Natural killer cell treated with Interleukin-12 subunit alpha and Interleukin-12 subunit beta and Interleukin-15 and Interleukin-18, amount 100 ng/mL, for 72 hours (primary cell): ENCODE measurements around the gene TUBB. TPM values are rescaled to one million over a fixed set of nuclear protein-coding genes. Genes with fewer than 3 reads are reported as not detected.
"Not testable (repeated sequence)": the region's sequence is repeated elsewhere in the genome, so short reads cannot be mapped to it uniquely, and the experiment has no call there.

Experiments used
- ATAC-seq, 2 donors: fragments of 150-1000 bp; cut with Tn5 transposase in 1 of 2; sonication (Bioruptor Pico), chemical (Tn5 transposase) in 1 of 2; 2 replicates each; pipeline ENCODE4 v1.10.0; 2021
- DNase-seq: peaks from one replicate; pipeline ENCODE4 v3.0.0; 2022; ENCODE audit warnings: low spot score
- H3K27ac Mint-ChIP-seq, 2 donors: 1 replicate in 1 of 2; 2 replicates in 1 of 2; pipeline ENCODE4 v1.8.0; 2022; ENCODE audit warnings: mixed read lengths in 2 of 2, mild to moderate bottlenecking in 1 of 2, moderate library complexity in 1 of 2
- H3K27me3 Mint-ChIP-seq, 2 donors: 1 replicate in 1 of 2; 2 replicates in 1 of 2; pipeline ENCODE4 v1.8.0; 2022; ENCODE audit warnings: mixed read lengths in 2 of 2
- H3K36me3 Mint-ChIP-seq: one replicate; pipeline ENCODE4 v1.8.0; 2022; ENCODE audit warnings: mixed read lengths
- H3K4me1 Mint-ChIP-seq, 2 donors: 1 replicate in 1 of 2; 2 replicates in 1 of 2; pipeline ENCODE4 v1.8.0; 2022; ENCODE audit warnings: low read depth in 2 of 2, mixed read lengths in 2 of 2, mild to moderate bottlenecking in 1 of 2
- H3K4me3 Mint-ChIP-seq: one replicate; pipeline ENCODE4 v1.8.0; 2022; ENCODE audit warnings: mixed read lengths
- H3K9me3 Mint-ChIP-seq: 2 replicates; pipeline ENCODE4 v1.8.0; 2022; ENCODE audit warnings: mixed read lengths
- total RNA-seq, 2 donors: library from RNA; stranded (reverse); gene quantifications; one replicate each; pipeline ENCODE4 v1.2.3, GENCODE V29; 2022

Gene TUBB
- total RNA-seq, 2 donors from 2014 or later = 938 to 1,043 TPM

GRCh38 chr6:30696432-30696831 lies 23.7 kb upstream of the TUBB start:
- Mint-ChIP-seq H3K27me3 (no peaks in the 10 kb centered on the region), H3K9me3 (no peaks in the 10 kb centered on the region), H3K4me1 (no peaks in the 10 kb centered on the region), H3K4me3 (no peak overlapping the region), H3K36me3 (no peaks in the 10 kb centered on the region), H3K27ac (no peak overlapping the region)
- no peak for ATAC-seq
- no peak for DNase-seq

- Mint-ChIP-seq H3K9me3 (no peaks in the 10 kb centered on the region), H3K4me3 (no peak overlapping the region), H3K27ac (no peak overlapping the region), H3K36me3 (peaks cover 18% of the 10 kb centered on the region), H3K4me1 (peaks cover 0 to 4% of the 10 kb centered on the region in 2 donors), H3K27me3 (no peaks in the 10 kb centered on the region)
- DNase-seq = no peak
- ATAC-seq = no peak
Observed at GRCh38 chr6:30700340-30700739, 19.8 kb upstream of the TUBB start.

GRCh38 chr6:30703011-30703410 lies 17.1 kb upstream of the TUBB start:
- Mint-ChIP-seq H3K4me1 (peaks cover 0 to 4% of the 10 kb centered on the region in 2 donors), H3K36me3 (peaks cover 32% of the 10 kb centered on the region), H3K4me3 (no peak overlapping the region), H3K9me3 (no peaks in the 10 kb centered on the region), H3K27ac (no peak overlapping the region), H3K27me3 (no peaks in the 10 kb centered on the region)
- DNase-seq (no peak), ATAC-seq (no peak)

- Mint-ChIP-seq H3K36me3 (peaks cover 35% of the 10 kb centered on the region), H3K27ac (peak overlapping the region in 1 of 2 donors; percentile 47)
- ATAC-seq = no peak
Observed at GRCh38 chr6:30703821-30704220, 16.3 kb upstream of the TUBB start.

GRCh38 chr6:30705620-30706019 lies 14.5 kb upstream of the TUBB start:
- Mint-ChIP-seq H3K36me3 (peaks cover 35% of the 10 kb centered on the region), H3K4me1 (peaks cover under 1 to 4% of the 10 kb centered on the region in 2 donors), H3K27ac (no peak overlapping the region), H3K4me3 (no peak overlapping the region), H3K27me3 (no peaks in the 10 kb centered on the region), H3K9me3 (no peaks in the 10 kb centered on the region)
- DNase-seq (no peak), ATAC-seq (no peak)

More at GRCh38 chr6:30703821-30704220, 16.3 kb upstream of the TUBB start:
- no peak overlapping the region for H3K4me3 Mint-ChIP-seq
- no peak for DNase-seq
- H3K27me3 Mint-ChIP-seq = no peaks in the 10 kb centered on the region
- H3K9me3 Mint-ChIP-seq = no peaks in the 10 kb centered on the region
- peaks cover 0 to 4% of the 10 kb centered on the region in 2 donors for H3K4me1 Mint-ChIP-seq

GRCh38 chr6:30707281-30707850 lies 12.8 kb upstream of the TUBB start:
- Mint-ChIP-seq H3K9me3 (no peaks in the 10 kb centered on the region), H3K4me3 (no peak overlapping the region), H3K27ac (no peak overlapping the region), H3K36me3 (peaks cover 36% of the 10 kb centered on the region), H3K27me3 (no peaks in the 10 kb centered on the region), H3K4me1 (peaks cover 14 to 16% of the 10 kb centered on the region in 2 donors)
- ATAC-seq (no peak), DNase-seq (no peak)

GRCh38 chr6:30709101-30709868 lies 10.9 kb upstream of the TUBB start:
- H3K4me1 Mint-ChIP-seq = peaks cover 22 to 28% of the 10 kb centered on the region in 2 donors
- H3K9me3 Mint-ChIP-seq = no peaks in the 10 kb centered on the region
- peaks cover 34% of the 10 kb centered on the region for H3K36me3 Mint-ChIP-seq
- no peak for ATAC-seq
- no peak for DNase-seq
- no peak overlapping the region for H3K27ac Mint-ChIP-seq
- H3K4me3 Mint-ChIP-seq = no peak overlapping the region
- H3K27me3 Mint-ChIP-seq = no peaks in the 10 kb centered on the region

GRCh38 chr6:30711758-30712380 lies 8.3 kb upstream of the TUBB start:
- Mint-ChIP-seq H3K4me3 (peak overlapping the region; percentile 64), H3K4me1 (peaks cover 41 to 42% of the 10 kb centered on the region in 2 donors), H3K9me3 (no peaks in the 10 kb centered on the region), H3K36me3 (peaks cover 41% of the 10 kb centered on the region), H3K27ac (peak overlapping the region; percentile 72 to 84), H3K27me3 (no peaks in the 10 kb centered on the region)
- DNase-seq = no peak
- peak; percentile 78 to 79 for ATAC-seq

GRCh38 chr6:30712441-30712945 lies 7.7 kb upstream of the TUBB start:
- Mint-ChIP-seq H3K27me3 (no peaks in the 10 kb centered on the region), H3K27ac (peak overlapping the region; percentile 72 to 84), H3K4me3 (peak overlapping the region; percentile 64), H3K9me3 (no peaks in the 10 kb centered on the region), H3K36me3 (peaks cover 37% of the 10 kb centered on the region), H3K4me1 (peaks cover 46 to 47% of the 10 kb centered on the region in 2 donors)
- ATAC-seq = no peak
- no peak for DNase-seq

GRCh38 chr6:30714263-30714662 lies 5.9 kb upstream of the TUBB start:
- Mint-ChIP-seq H3K27me3 (no peaks in the 10 kb centered on the region), H3K9me3 (no peaks in the 10 kb centered on the region)

GRCh38 chr6:30716879-30717128 lies 3.3 kb upstream of the TUBB start:
- H3K27ac Mint-ChIP-seq = peak overlapping the region; percentile 98 to 100
- no peak for ATAC-seq
- peaks cover 42% of the 10 kb centered on the region for H3K36me3 Mint-ChIP-seq
- H3K4me3 Mint-ChIP-seq = peak overlapping the region; percentile 92
- H3K4me1 Mint-ChIP-seq = peaks cover 56 to 57% of the 10 kb centered on the region in 2 donors
- H3K27me3 Mint-ChIP-seq = no peaks in the 10 kb centered on the region
- H3K9me3 Mint-ChIP-seq = no peaks in the 10 kb centered on the region
- DNase-seq = no peak

More at GRCh38 chr6:30714263-30714662, 5.9 kb upstream of the TUBB start:
- Mint-ChIP-seq H3K36me3 (peaks cover 30% of the 10 kb centered on the region), H3K4me3 (no peak overlapping the region), H3K27ac (peak overlapping the region; percentile 98 to 100), H3K4me1 (peaks cover 52 to 53% of the 10 kb centered on the region in 2 donors)
- DNase-seq = no peak
- ATAC-seq = no peak

GRCh38 chr6:30717129-30717844 lies 2.9 kb upstream of the TUBB start, which contains the start of gene MDC1:
Gene MDC1 (minus strand): TSS chr6:30717281. CDS start chr6:30715175, 2,106 bp downstream.
- DNase-seq (peak; percentile 99), ATAC-seq (peak; percentile 88 to 90)
- Mint-ChIP-seq H3K36me3 (peaks cover 44% of the 10 kb centered on the region), H3K27ac (peak within 1 kb of the TSS; percentile 98 to 100), H3K9me3 (no peaks in the 10 kb centered on the region), H3K4me3 (peak within 1 kb of the TSS; percentile 92), H3K27me3 (no peaks in the 10 kb centered on the region), H3K4me1 (peaks cover 52 to 56% of the 10 kb centered on the region in 2 donors)

GRCh38 chr6:30717845-30718720 lies 2.1 kb upstream of the TUBB start:
- Mint-ChIP-seq H3K36me3 (peaks cover 51% of the 10 kb centered on the region), H3K27ac (peak overlapping the region; percentile 98 to 100), H3K4me1 (peaks cover 51 to 56% of the 10 kb centered on the region in 2 donors), H3K4me3 (peak overlapping the region; percentile 92)
- not testable (repeated sequence) for ATAC-seq, H3K27me3 Mint-ChIP-seq, H3K9me3 Mint-ChIP-seq, DNase-seq
